Astrocyte (in vitro differentiated cells and primary cell): ENCODE data around the gene IARS2.

Source experiments
- CTCF ChIP-seq: IDR thresholded peaks from 2 replicates; pipeline ENCODE4 v1.5.1; 2011; ENCODE audit warnings: low read depth, mild to moderate bottlenecking, inconsistent platforms, low read length, moderate library complexity; ENCODE audit not compliant: insufficient read depth
- EZH2 ChIP-seq: IDR thresholded peaks from 2 replicates; pipeline ENCODE4 v1.6.1; 2012; ENCODE audit warnings: mild to moderate bottlenecking, low read length, inconsistent platforms; ENCODE audit not compliant: insufficient read depth

- TF ChIP-seq CTCF, result no peak
- no peak for TF ChIP-seq EZH2
Measured at GRCh38 chr1:220089650-220090556, 4.0 kb upstream of the IARS2 start, which contains the start of gene BPNT1.
